PFSK-1 (cell line): ENCODE measurements around the gene ZNF277.

Experiments used
- FOXP2 ChIP-seq: optimal IDR thresholded peaks from 2 replicates; pipeline ENCODE3; 2011; ENCODE audit warnings: borderline replicate concordance, control low read depth, inconsistent platforms; ENCODE audit not compliant: insufficient read depth; ENCODE audit errors: extremely low read length, extremely low read depth
- POLR2AphosphoS5 ChIP-seq: IDR thresholded peaks from 2 replicates; pipeline ENCODE4 v1.6.1; 2012; ENCODE audit warnings: low read depth, mild to moderate bottlenecking, control low read depth, low read length, moderate library complexity
- REST ChIP-seq, 2 experiments: IDR thresholded peaks; 2 replicates each; pipeline versions ENCODE4 v1.6.1 to v1.8.0; 2011 to 2012; ENCODE audit warnings: low read depth in 2 of 2, low read length in 2 of 2, control low read depth in 1 of 2, inconsistent platforms in 1 of 2, mild to moderate bottlenecking in 1 of 2, moderate library complexity in 1 of 2; ENCODE audit not compliant: insufficient read depth in 1 of 2
- SIN3A ChIP-seq: IDR thresholded peaks from 2 replicates; pipeline ENCODE4 v1.6.1; 2012; ENCODE audit warnings: mild to moderate bottlenecking, low read length, moderate library complexity, borderline replicate concordance; ENCODE audit not compliant: insufficient read depth
- TAF1 ChIP-seq: IDR thresholded peaks from 2 replicates; pipeline ENCODE4 v1.6.1; 2012; ENCODE audit warnings: low read length, control low read depth, borderline replicate concordance; ENCODE audit not compliant: insufficient read depth

Gene ZNF277

GRCh38 chr7:112390167-112390566, 183.7 kb downstream of the ZNF277 start:
- TF ChIP-seq REST (IDR thresholded peaks at IDR 0.05; ENCODE audit: insufficient read depth in 1 of 2, low read depth in 2 of 2, low read length in 2 of 2) (no peak), TAF1 (no peak), POLR2AphosphoS5 (no peak), FOXP2 (no peak), SIN3A (no peak)

GRCh38 chr7:112391079-112391821, 184.8 kb downstream of the ZNF277 start:
- TF ChIP-seq POLR2AphosphoS5, result 0 out of 2 replicates have a peak, but pooled peaks have one; percentile 38
